Measurements from ENCODE around the gene ATP6V1A. TPM values are rescaled to one million over a fixed set of nuclear protein-coding genes. Genes with fewer than 3 reads are reported as not detected.

ATP6V1A gene
- total RNA-seq, 2 experiments from 2014 or later: 41.7 to 42.4 TPM

DNA sequence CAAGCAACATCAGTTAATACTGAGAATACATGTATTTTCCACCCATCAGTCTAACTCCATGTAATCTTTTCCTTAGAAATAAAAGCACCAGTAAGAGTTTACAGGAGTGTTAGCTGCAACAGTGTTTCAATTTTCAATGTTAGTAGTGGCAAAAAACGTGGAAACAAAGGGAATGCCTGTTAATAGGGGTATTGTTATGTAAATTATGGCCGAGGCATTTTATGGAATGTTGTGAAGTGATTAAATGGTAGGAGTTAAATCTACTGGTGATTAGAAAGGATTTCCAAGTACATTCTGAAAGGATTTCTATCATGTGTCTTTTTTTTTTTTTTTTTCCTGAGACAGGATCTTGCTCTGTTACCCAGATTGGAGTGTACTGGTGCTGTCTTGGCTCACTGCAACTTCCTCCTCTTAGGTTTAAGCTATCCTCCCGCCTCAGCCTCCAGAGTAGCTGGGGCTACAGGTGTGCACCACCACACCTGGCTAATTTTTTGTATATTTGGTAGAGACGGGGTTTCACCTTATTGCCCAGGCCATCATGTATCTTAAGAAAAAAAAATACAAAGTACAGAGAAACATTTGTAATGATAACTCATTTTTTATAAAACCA, 6.6 kb downstream of the ATP6V1A start:
- no peak overlapping the region for H3K27ac Mint-ChIP-seq
- H3K27me3 Mint-ChIP-seq: no peaks in the 10 kb centered on the region
- H3K36me3 Mint-ChIP-seq (ENCODE audit: low read depth): peaks cover 6% of the 10 kb centered on the region
- peaks cover 9% of the 10 kb centered on the region for H3K4me1 Mint-ChIP-seq
- H3K4me3 Mint-ChIP-seq: no peak overlapping the region
- ChIA-PET CTCF (no interaction called here), POLR2A (no interaction called here)
- peaks cover 2% of the 10 kb centered on the region for H3K9me3 Mint-ChIP-seq
- no peak for DNase-seq

DNA sequence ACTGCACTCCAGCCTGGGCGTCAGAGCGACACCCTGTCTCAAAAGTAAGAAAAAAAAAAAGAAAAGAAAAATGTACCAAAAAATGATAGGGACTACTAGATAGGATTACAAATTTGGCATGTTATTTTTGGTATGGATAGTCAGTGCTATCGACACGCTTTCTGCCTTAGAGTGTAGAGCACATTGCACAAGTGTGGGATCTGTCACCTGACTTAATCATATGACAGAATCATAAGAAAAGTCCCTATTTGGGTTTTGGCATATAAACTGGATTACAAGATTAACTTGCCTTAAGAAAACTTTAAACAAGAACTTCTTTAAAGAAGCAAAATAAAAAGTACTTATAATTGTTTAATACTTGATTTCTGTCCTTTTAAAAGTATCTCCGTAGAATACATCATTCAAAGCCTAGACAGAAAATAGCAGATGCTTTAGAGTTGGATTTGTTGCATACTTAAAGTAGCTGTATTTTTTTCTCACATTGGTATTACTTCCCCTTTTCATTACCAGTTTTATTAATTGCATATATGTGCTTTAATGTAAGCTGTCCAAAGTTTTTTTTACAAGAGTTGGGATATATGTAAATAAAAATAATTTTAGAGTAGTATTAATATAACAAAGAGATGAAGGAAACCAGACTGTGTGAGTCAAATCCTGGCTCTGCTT, 7.8 kb downstream of the ATP6V1A start:
- Mint-ChIP-seq H3K9me3 (peaks cover 2% of the 10 kb centered on the region), H3K4me1 (no peaks in the 10 kb centered on the region), H3K4me3 (no peak overlapping the region), H3K36me3 (ENCODE audit: low read depth) (peaks cover 6% of the 10 kb centered on the region), H3K27me3 (no peaks in the 10 kb centered on the region), H3K27ac (no peak overlapping the region)
- DNase-seq: no peak
- POLR2A ChIA-PET: no interaction called here
- CTCF ChIA-PET: interaction anchor here (0.5 kb wide), 1 partner anchor 22 kb away, joined by 4 read pairs; no protein-coding TSS in a partner anchor

DNA sequence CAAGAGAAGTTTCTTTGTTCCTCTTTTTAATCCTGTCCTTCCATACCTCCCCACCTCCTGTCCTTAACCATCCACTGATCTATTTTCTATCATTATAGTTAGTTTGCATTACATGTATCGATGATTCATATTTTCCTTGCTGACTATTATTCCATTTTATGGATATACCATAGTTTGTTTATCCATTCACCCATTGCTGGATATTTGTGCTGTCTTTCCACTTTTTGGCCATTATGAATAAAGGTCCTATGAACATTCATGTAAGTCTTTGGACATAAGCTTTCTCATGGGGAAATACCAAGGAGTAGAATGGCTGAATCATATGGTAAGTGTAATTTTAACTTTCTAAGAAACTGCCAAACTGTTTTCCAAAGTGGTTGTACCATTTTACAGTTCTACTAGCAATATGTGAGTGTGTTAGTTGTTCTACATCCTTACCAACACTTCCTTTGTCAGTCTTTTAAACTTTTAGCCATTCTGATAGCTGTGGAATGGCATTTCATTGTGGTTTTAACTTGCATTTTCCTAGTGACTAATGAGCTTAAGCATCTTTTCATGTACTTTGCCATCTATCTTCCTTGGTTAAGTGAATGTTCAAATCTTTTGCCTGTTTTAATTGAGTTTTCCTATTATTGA, 11.7 kb downstream of the ATP6V1A start:
- Mint-ChIP-seq H3K27me3 (no peaks in the 10 kb centered on the region), H3K9me3 (peaks cover 2% of the 10 kb centered on the region), H3K4me1 (no peaks in the 10 kb centered on the region), H3K27ac (no peak overlapping the region), H3K4me3 (no peak overlapping the region), H3K36me3 (ENCODE audit: low read depth) (peaks cover 6% of the 10 kb centered on the region)
- CTCF ChIA-PET: interaction anchor here (1.0 kb wide), 1 partner anchor 22 kb away, joined by 3 read pairs; no protein-coding TSS in a partner anchor
- DNase-seq: no peak
- POLR2A ChIA-PET: no interaction called here

DNA sequence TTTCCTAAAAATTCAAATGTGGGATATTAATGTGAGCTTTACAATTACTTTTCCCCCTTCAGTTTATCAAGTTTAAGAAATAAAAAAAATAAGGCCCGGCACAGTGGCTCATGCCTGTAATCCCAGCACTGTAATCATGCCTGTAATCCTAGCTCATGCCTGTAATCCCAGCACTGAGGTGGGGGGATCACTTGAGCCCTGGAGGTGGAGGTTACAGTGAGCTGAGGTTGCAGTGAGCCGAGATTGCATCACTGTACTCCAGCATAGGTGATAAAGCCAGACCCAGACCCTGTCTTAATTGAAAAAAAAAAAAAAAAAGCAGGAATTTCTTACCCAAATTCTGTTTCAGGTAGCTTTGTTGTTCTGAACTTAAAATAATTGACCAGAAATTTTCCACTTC, 17.9 kb downstream of the ATP6V1A start:
- Mint-ChIP-seq H3K27me3 (no peaks in the 10 kb centered on the region), H3K9me3 (no peaks in the 10 kb centered on the region), H3K4me1 (peaks cover 5% of the 10 kb centered on the region), H3K4me3 (no peak overlapping the region), H3K36me3 (ENCODE audit: low read depth) (no peaks in the 10 kb centered on the region), H3K27ac (no peak overlapping the region)
- no peak for DNase-seq
- CTCF ChIA-PET: interaction anchor here (0.8 to 1.3 kb wide), 4 partner anchors 9 to 501 kb away, joined by 3 to 4 read pairs (median 3); partner anchors contain the start of gene GRAMD1C
- POLR2A ChIA-PET: no interaction called here

DNA sequence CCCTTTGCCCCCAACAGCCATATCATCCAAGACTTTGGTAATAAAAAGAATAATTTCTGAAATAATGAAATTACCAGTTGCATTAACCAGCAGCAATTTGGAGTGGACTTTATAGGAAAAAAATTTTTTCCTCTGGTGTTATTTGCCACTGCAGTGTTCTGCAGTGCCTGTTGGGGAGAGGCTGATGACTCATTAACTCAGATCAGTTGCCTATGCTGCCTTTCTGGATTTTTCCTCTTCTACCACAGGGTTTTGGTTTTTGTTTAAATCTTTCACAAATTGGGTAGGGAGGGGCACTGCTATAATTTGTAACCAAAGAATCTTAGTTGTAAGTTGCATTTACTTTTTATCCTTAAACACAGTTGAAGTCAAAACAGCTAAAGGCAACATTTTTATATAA, 22.7 kb downstream of the ATP6V1A start:
- Mint-ChIP-seq H3K36me3 (ENCODE audit: low read depth) (no peaks in the 10 kb centered on the region), H3K27me3 (no peaks in the 10 kb centered on the region), H3K27ac (no peak overlapping the region), H3K4me3 (no peak overlapping the region), H3K4me1 (peaks cover 15% of the 10 kb centered on the region), H3K9me3 (no peaks in the 10 kb centered on the region)
- POLR2A ChIA-PET: no interaction called here
- CTCF ChIA-PET: no interaction called here
- no peak for DNase-seq

DNA sequence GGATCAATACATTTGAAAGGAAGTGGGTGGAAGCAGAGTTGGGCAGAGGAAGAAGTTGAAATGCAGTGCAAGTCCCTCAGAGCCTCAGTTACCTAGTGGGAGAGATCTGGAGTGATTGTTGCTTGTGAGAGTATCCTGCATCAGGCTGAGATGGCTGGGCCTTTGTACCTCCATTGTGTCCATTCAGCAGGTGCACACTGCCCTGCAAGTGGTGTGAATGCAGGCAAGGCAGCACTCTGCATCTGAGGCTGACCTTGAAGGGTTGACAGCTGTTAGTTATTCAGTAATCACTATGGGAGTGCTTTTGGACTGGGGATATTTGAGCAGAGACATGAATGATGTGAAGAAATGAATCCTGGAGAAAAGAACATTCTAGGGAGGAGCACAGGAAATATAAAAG, 25.2 kb downstream of the ATP6V1A start:
- Mint-ChIP-seq H3K27me3 (no peaks in the 10 kb centered on the region), H3K4me3 (no peak overlapping the region), H3K36me3 (ENCODE audit: low read depth) (no peaks in the 10 kb centered on the region), H3K9me3 (no peaks in the 10 kb centered on the region), H3K27ac (no peak overlapping the region), H3K4me1 (peaks cover 15% of the 10 kb centered on the region)
- no peak for DNase-seq
- ChIA-PET CTCF (no interaction called here), POLR2A (no interaction called here)

DNA sequence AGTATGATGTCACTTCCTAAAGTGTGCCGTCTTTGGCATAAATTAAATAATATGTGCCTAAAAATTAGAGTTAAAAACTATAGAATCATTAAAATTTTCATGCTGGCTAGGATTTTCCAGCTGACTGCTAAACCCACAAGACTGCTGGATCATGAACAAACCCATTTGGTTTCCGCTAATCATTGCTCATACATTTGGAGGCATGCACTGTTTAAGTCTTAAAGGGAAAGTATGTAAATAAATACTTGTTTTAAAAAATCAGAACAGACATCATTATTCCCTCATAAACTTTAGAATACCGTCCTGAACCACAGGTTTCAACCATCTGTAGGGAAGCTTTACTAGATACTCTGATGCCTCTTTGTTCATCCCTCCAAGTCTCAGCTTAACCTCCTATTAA, 26.5 kb downstream of the ATP6V1A start:
- no peaks in the 10 kb centered on the region for H3K9me3 Mint-ChIP-seq
- no peaks in the 10 kb centered on the region for H3K27me3 Mint-ChIP-seq
- POLR2A ChIA-PET: no interaction called here
- no peak overlapping the region for H3K4me3 Mint-ChIP-seq
- H3K4me1 Mint-ChIP-seq: peaks cover 15% of the 10 kb centered on the region
- DNase-seq: no peak
- CTCF ChIA-PET: interaction anchor here (0.9 kb wide), 1 partner anchor 9 kb away, joined by 3 read pairs; no protein-coding TSS in a partner anchor
- H3K36me3 Mint-ChIP-seq (ENCODE audit: low read depth): no peaks in the 10 kb centered on the region
- no peak overlapping the region for H3K27ac Mint-ChIP-seq

DNA sequence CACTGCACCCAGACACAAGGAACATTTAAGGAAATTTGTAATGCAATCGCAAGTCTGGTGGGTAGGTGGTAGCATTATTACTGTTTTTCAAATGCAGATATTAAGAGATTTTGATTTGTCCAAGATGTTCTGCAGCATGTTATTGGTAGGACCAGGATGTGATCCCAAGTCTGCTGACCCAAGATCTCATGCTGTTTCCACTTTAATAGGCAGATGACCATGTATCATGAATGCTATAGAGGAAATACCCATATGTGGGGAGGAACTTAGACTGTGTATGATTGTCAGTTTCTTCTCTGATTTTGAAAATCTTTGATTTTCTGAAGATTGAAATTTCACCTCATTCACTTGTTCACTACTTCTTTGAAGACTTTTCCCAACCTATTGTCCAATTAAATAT, 28.7 kb downstream of the ATP6V1A start:
- POLR2A ChIA-PET: no interaction called here
- CTCF ChIA-PET: no interaction called here
- no peaks in the 10 kb centered on the region for H3K9me3 Mint-ChIP-seq
- no peak overlapping the region for H3K27ac Mint-ChIP-seq
- H3K27me3 Mint-ChIP-seq: no peaks in the 10 kb centered on the region
- peaks cover 9% of the 10 kb centered on the region for H3K4me1 Mint-ChIP-seq
- H3K4me3 Mint-ChIP-seq: no peak overlapping the region
- H3K36me3 Mint-ChIP-seq (ENCODE audit: low read depth): no peaks in the 10 kb centered on the region
- DNase-seq: no peak

DNA sequence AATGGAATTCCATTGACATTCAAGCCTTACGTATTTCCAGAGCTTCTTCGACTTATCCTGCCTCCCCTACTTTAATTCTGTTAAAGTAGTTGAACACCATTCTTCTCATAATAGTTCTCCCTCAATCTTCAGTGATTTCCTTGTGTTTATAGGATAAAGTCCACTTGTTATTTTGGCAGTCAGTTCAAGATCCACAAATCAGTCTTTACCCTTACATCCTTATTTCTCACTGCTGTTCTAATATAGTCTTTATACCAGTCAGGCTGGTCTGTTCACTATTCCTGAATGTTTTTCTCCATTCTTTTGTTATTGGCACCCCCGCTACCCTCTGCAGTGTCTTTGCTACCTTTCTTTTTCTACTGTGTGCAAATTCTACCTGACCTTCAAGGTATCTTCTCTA, 29.7 kb downstream of the ATP6V1A start:
- Mint-ChIP-seq H3K36me3 (ENCODE audit: low read depth) (no peaks in the 10 kb centered on the region), H3K27me3 (no peaks in the 10 kb centered on the region), H3K4me3 (no peak overlapping the region), H3K9me3 (no peaks in the 10 kb centered on the region), H3K4me1 (peaks cover 9% of the 10 kb centered on the region), H3K27ac (no peak overlapping the region)
- ChIA-PET POLR2A (interaction anchor here (0.6 kb wide), 1 partner anchor 58 kb away, joined by 3 read pairs; no protein-coding TSS in a partner anchor), CTCF (no interaction called here)
- no peak for DNase-seq

DNA sequence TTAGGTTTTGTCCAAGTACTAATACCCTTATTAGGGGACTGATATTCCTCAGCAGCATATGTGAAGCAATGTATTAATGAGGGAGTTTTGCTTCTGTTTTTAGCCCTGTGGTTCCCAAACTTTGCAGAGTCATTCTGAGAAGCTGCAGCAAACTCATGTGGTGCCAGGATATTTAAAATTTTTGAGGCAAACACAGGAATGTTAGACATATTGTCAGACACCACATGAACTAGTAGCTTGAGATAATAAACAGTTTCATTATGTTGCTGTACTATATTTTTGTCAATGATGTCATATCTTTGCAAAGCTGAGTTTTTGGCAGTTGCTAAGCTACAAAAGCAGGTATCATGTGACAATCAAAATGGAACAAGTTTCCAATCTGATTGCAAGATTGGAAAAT, 36.6 kb downstream of the ATP6V1A start:
- Mint-ChIP-seq H3K9me3 (no peaks in the 10 kb centered on the region), H3K27ac (no peak overlapping the region), H3K4me1 (peaks cover 4% of the 10 kb centered on the region), H3K27me3 (no peaks in the 10 kb centered on the region), H3K36me3 (ENCODE audit: low read depth) (peaks cover 6% of the 10 kb centered on the region), H3K4me3 (no peak overlapping the region)
- CTCF ChIA-PET: no interaction called here
- POLR2A ChIA-PET: interaction anchor here (1.1 kb wide), 1 partner anchor 37 kb away, joined by 3 read pairs; the partner anchor contains the start of gene ATP6V1A
- no peak for DNase-seq

DNA sequence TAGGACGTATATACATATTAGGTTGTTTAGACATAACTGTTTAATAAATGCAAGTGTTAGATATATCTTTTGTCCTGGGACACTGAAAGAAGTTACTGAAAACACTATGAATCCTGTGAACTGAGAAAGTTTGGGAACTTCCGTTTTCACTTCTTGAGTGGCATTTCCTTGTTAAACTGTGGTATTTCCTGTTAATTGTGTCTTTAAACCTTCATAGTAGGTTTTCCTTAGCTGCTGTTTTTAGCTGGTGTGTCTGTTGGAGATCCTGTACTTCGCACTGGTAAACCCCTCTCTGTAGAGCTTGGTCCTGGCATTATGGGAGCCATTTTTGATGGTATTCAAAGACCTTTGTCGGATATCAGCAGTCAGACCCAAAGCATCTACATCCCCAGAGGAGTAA, 37.1 kb downstream of the ATP6V1A start:
- H3K9me3 Mint-ChIP-seq: no peaks in the 10 kb centered on the region
- peaks cover 6% of the 10 kb centered on the region for H3K36me3 Mint-ChIP-seq (ENCODE audit: low read depth)
- ChIA-PET CTCF (no interaction called here), POLR2A (interaction anchor here (1.1 kb wide), 1 partner anchor 37 kb away, joined by 3 read pairs; the partner anchor contains the start of gene ATP6V1A)
- no peak overlapping the region for H3K4me3 Mint-ChIP-seq
- H3K27me3 Mint-ChIP-seq: no peaks in the 10 kb centered on the region
- H3K27ac Mint-ChIP-seq: no peak overlapping the region
- H3K4me1 Mint-ChIP-seq: peaks cover 4% of the 10 kb centered on the region
- no peak for DNase-seq

DNA sequence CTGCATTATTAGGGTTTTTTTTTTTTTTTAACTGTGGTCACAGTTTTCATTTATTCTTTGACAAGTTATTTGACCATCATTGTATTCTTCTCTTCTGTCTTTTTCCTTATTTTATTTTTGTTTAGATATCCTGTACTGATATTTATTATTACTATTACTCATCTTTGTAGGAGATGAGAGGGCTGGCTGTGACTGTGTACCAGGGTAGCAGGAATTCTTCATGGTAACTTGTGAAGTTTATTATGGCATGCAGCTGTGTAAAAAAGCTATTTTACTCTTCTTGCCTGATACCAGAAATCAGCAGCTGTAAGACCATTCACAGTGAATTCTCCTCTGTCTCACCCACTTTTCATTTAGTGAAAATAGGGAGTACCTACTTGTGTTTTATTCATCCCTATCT, 44.5 kb downstream of the ATP6V1A start:
- no peak overlapping the region for H3K4me3 Mint-ChIP-seq
- no peak overlapping the region for H3K27ac Mint-ChIP-seq
- CTCF ChIA-PET: no interaction called here
- no peaks in the 10 kb centered on the region for H3K27me3 Mint-ChIP-seq
- no peaks in the 10 kb centered on the region for H3K4me1 Mint-ChIP-seq
- POLR2A ChIA-PET: no interaction called here
- no peak for DNase-seq
- no peaks in the 10 kb centered on the region for H3K9me3 Mint-ChIP-seq
- peaks cover 9% of the 10 kb centered on the region for H3K36me3 Mint-ChIP-seq (ENCODE audit: low read depth)

DNA sequence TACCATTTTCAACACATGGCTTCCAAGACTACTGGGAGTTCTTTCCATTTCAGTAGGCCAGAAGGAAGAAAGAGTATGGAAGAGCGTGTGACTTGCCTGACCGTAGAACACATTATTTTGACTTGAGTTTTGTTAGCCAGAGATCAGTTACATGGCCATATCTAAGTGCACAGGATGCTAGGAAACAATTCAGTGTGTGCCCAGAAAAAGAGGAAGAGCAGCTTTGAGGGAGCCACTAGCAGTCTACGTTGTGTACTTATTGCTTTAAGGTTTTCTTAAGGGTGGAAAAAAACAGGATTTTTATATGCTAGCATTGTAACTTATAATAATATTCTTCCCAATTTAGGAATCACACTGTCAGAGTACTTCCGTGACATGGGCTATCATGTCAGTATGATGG, 47.7 kb downstream of the ATP6V1A start:
- Mint-ChIP-seq H3K4me3 (no peak overlapping the region), H3K9me3 (no peaks in the 10 kb centered on the region), H3K36me3 (ENCODE audit: low read depth) (peaks cover 16% of the 10 kb centered on the region), H3K4me1 (no peaks in the 10 kb centered on the region), H3K27me3 (no peaks in the 10 kb centered on the region), H3K27ac (no peak overlapping the region)
- ChIA-PET CTCF (no interaction called here), POLR2A (no interaction called here)
- DNase-seq: no peak
